AG08396 (cell line): ENCODE measurements around the gene ACTR6.
A peak's percentile ranks its signal among the peaks of the same experiment; 100 is the strongest.

Experiments used
- DNase-seq: peaks from one replicate; pipeline ENCODE4 v3.0.0; 2012; ENCODE audit warnings: low spot score, mixed read lengths

The ACTR6 gene

DNA sequence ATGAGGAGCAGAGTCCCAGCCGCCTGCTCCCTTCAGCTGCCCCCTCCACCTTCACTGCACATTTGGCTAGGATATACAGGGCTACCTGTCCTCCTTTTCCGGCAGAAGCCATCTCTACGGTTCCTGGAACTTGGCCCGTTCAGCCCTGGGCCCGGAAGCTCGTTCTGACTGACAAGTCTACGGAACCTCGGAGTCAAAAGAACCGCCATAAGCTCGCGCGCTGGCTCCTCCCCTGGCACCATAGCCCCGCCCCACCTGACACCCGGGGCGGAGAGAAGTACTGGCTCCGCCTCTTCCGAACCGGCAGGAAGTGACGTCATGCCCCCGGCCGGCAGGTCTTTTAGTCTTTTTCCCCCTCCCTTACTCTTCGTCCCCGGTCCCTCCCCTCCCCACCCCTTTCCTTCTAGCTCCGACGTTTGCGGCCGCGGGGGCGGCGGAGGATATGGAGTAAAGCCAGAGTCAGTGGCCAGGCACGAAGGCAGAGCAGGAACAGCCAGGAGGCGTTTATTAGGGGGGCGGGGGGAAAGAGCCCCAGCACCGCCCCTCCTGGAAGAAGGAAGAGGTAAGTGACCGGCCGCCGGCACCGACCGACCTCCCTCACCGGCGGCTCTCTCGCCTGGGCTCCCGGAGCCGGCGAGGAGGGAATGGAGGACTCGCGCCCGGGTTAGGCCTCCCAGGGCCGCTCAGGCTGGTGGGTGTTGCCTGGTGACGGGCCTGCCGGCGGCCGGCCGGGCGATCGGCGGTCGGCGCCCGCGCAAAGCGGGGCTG lies 66.4 kb downstream of the ACTR6 start, which contains the start of the genes DEPDC4 and SCYL2:
Gene DEPDC4 (minus strand): TSS at position 245 of the 768 bp plus-strand sequence. CDS start 3 bp downstream, at position 242.
Gene SCYL2 (plus strand): TSS at position 343 of the 768 bp plus-strand sequence. CDS start 15,794 bp downstream, outside the sequence.
- peak; percentile 95 for DNase-seq

DNA sequence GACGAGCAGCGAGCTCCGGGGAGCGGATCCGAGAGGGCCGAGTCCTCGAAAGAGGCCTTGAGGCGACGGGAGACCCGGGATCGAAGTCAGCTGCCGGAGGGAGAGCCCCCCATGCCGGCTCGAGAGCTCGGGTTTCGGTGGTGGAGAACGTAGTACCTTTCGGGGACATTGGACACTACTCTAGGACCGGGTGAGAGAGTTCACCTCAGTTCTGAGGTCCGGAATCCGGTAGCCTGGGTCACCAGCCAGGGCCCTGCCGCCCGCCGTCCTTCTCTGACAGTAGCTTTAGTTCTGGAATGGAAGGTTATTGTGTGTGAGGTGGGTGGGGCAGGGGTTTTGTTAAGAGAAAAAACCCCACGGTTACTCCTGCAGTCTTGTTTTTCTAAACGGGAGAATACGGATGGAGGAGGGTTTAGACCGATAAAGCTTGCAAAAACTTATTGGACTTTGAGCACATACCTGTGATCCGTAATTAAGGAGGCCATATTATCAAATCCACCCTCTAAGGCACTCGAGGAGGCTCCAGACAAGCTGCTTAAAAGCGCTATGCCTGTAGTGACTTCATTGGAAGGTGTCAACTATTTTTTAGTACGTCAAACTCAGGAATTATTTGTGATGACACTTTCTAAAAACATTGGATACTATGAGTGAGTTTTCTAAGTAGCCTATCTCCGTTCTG lies 67.1 kb downstream of the ACTR6 start:
- DNase-seq, result peak; percentile 16

- DNase-seq, result no peak
Measured at GRCh38 chr12:100268835-100269564, 68.4 kb downstream of the ACTR6 start.

DNA sequence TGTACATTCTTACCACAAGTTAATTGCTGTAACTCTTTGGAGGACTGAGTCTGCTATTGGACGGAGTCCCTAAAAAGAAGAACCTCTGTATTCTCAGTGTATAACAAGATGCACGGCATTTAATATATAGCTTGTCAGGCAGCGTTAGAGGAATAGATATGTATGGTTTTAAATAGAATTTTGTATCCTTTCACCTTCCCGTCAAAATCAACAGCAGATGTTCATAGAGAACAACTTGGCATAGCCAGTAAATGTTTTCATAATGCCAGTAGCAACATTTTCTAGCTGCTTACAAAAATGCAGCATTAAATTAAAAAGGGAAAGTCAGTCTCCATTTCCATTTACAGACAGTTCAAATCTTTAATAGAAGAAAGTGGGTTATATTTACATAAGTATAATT lies 73.2 kb downstream of the ACTR6 start:
- DNase-seq, result no peak
